Measurements from ENCODE around the gene RNF41. TPM values are rescaled to one million over a fixed set of nuclear protein-coding genes. Genes with fewer than 3 reads are reported as not detected.

Gene RNF41
- polyA plus RNA-seq, 1 of the 3 experiments (the other 2 are of a cell fraction), result 127 TPM

DNA sequence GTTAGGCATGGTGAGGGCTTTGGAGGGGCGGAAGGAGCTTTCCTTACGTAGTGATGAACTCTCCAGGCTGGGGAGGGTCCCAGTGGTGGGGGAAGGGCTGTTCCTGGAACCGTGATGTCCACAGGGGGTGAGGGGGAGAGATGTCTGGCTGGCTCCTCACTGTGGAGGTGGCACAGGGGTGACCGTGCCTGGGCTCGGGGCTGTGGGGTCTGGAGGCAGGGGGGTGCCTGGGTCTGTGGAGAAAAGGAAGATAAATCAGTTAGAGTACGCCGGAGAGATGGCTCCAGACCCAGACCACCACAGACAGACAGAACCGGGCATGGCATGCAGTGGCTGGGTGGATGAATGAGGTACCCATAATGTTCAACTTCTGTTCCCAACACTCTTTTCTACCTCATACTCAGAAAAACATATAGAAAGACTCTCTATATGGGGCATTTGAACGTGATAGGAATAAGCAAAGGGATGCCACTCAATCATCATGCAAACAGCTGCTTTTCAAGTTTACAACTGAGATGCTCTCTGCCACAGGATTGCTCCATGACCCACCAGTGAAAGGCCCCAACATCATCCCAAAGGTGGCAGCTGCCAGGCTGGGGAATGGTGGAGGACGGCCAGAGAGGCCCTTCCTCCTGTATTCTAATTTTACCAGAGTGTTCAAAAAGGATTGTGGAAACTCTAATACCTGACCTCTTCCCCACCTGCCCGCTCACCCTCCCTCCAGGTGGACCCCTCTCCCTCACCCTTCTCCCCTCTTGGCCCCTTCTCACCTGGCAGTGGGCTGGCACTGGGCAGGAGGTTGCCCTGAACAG lies 58.0 kb downstream of the RNF41 start:
- H4K20me1 ChIP-seq (ENCODE audit: insufficient read depth), result peaks cover 42% of the 10 kb centered on the region
- peaks cover 55 to 61% of the 10 kb centered on the region in 2 experiments for H3K36me3 ChIP-seq (replicated peaks in 1 of 2; ENCODE audit: control insufficient read depth in 1 of 2, insufficient read depth in 2 of 2, low read length in 1 of 2)
- H3K9me3 ChIP-seq, result no peaks in the 10 kb centered on the region
- WGBS (ENCODE audit: low lambda C conversion rate), result 90% methylated on average over 7 of the region's 11 CpGs
- H3K9ac ChIP-seq, result no peak overlapping the region
- H3K4me3 ChIP-seq (ENCODE audit: low read depth in 2 of 2, low read length in 1 of 2), result no peak overlapping the region
- TF ChIP-seq POLR2AphosphoS5 (IDR thresholded peaks at IDR 0.05; ENCODE audit: low read depth, low read length), result peak; percentile 11; the same call in 1 of the 2 replicates
- TF ChIP-seq JUND (IDR thresholded peaks at IDR 0.05), result no peak
- no peak for TF ChIP-seq EP300 (IDR thresholded peaks at IDR 0.05; ENCODE audit: borderline replicate concordance in 1 of 2, low read depth in 1 of 2, low read length in 1 of 2)
- no peak for TF ChIP-seq YY1 (IDR thresholded peaks at IDR 0.05; ENCODE audit: low read depth)
- TF ChIP-seq GABPA (IDR thresholded peaks at IDR 0.05; ENCODE audit: low read depth), result no peak
- TF ChIP-seq NFIC (IDR thresholded peaks at IDR 0.05; ENCODE audit: borderline replicate concordance), result no peak
- TF ChIP-seq SIN3A (IDR thresholded peaks at IDR 0.05; ENCODE audit: borderline replicate concordance, low read depth, low read length), result peak; percentile 15; the same call in 1 of the 2 replicates
- no peak for TF ChIP-seq TCF12 (IDR thresholded peaks at IDR 0.05)
- H3F3A ChIP-seq (replicated peaks; ENCODE audit: insufficient read depth), result peaks cover 67% of the 10 kb centered on the region
- no peak overlapping the region for H2AFZ ChIP-seq (ENCODE audit: low read depth)
- peak overlapping the region; percentile 14 to 31; a peak in 2 of 4 replicates for H3K27ac ChIP-seq (ENCODE audit: low read depth in 2 of 2, low read length in 1 of 2)
- ChIA-PET CTCF (interaction anchor here (1.2 to 7.8 kb wide), 4 partner anchors 25 to 45 kb away, joined by 3 to 60 read pairs (median 6); partner anchors contain the start of genes SMARCC2 and ZC3H10), POLR2A (interaction anchor here (1.1 to 1.4 kb wide), 3 partner anchors 25 to 46 kb away, joined by 3 to 7 read pairs (median 6); partner anchors contain the start of genes ESYT1, SMARCC2 and ZC3H10)
- H3K4me1 ChIP-seq (ENCODE audit: control insufficient read depth in 1 of 2, insufficient read depth in 2 of 2, low read depth in 1 of 2, low read length in 1 of 2), result peaks cover 18 to 22% of the 10 kb centered on the region in 2 experiments; a peak in 3 of 4 replicates
- peaks cover 34% of the 10 kb centered on the region for H3K79me2 ChIP-seq (ENCODE audit: insufficient read depth)
- no peak for DNase-seq
- no peak overlapping the region for H3K4me2 ChIP-seq
- H3K9me2 ChIP-seq, result no peaks in the 10 kb centered on the region
- H3K27me3 ChIP-seq (ENCODE audit: insufficient read depth), result no peaks in the 10 kb centered on the region

DNA sequence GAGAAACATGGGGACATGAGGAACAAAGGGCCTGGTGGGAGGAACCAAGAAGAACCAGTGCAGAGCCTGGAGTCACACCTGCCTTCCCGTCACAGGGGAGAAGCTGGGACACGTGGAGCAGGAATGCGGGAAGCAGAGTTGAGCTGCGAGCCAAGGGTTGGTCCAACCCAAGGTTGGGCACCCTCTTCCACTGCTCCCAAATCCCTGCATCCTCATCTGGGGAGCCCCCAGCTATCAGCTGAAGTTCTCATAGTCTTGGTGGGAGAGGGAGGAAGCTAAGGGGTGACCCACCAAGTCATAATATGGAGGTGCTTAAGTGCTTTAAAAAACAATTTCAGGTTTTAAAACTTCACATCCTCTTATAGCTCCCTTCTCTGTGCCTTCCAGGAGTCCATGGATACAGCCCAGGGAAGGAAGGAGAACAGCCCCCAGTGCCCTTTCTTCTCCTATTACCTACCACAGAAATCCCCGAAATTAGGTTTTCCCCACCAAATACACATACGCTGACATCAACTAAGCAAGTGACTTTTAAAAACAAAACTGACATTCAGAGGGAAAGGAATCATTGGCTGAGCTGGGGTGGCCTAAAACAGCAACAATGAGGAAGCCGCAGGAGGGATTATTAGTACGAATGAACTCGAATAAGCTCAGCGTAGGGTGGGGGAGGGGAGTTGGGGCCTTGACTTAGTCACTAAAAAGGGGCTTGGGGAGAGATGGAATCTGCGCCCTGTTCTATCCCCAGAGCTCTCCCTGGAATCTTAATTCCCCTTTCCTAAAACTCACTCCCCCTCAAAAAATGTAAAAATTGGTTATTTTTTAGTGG lies 59.0 kb downstream of the RNF41 start:
- no peaks in the 10 kb centered on the region for H3K9me3 ChIP-seq
- peak overlapping the region in 1 of 2 experiments; percentile 14; a peak in 1 of 4 replicates for H3K27ac ChIP-seq (ENCODE audit: low read depth in 2 of 2, low read length in 1 of 2)
- H3F3A ChIP-seq (replicated peaks; ENCODE audit: insufficient read depth), result peaks cover 67% of the 10 kb centered on the region
- no peak for TF ChIP-seq TCF12 (IDR thresholded peaks at IDR 0.05)
- TF ChIP-seq, protein P1, sequence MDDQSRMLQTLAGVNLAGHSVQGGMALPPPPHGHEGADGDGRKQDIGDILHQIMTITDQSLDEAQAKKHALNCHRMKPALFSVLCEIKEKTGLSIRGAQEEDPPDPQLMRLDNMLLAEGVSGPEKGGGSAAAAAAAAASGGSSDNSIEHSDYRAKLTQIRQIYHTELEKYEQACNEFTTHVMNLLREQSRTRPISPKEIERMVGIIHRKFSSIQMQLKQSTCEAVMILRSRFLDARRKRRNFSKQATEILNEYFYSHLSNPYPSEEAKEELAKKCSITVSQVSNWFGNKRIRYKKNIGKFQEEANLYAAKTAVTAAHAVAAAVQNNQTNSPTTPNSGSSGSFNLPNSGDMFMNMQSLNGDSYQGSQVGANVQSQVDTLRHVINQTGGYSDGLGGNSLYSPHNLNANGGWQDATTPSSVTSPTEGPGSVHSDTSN (IDR thresholded peaks at IDR 0.05), result 0 out of 2 replicates have a peak, but pooled peaks have one; percentile 2
- no peak for TF ChIP-seq MXI1 (IDR thresholded peaks at IDR 0.05; ENCODE audit: low read depth, low read length)
- H3K36me3 ChIP-seq (replicated peaks in 1 of 2; ENCODE audit: control insufficient read depth in 1 of 2, insufficient read depth in 2 of 2, low read length in 1 of 2), result peaks cover 54 to 55% of the 10 kb centered on the region in 2 experiments
- ChIA-PET POLR2A (interaction anchor here (1.1 to 2.1 kb wide), 4 partner anchors 13 to 45 kb away, joined by 3 to 12 read pairs (median 6); partner anchors contain the start of genes ESYT1, SMARCC2 and ZC3H10), CTCF (interaction anchor here (0.6 to 7.8 kb wide), 8 partner anchors 11 to 44 kb away, joined by 3 to 60 read pairs (median 3); partner anchors contain the start of genes ESYT1, MYL6B, SMARCC2 and ZC3H10)
- no peak overlapping the region for H2AFZ ChIP-seq (ENCODE audit: low read depth)
- H3K9ac ChIP-seq, result no peak overlapping the region
- no peak overlapping the region for H3K4me3 ChIP-seq (ENCODE audit: low read depth in 2 of 2, low read length in 1 of 2)
- H3K9me2 ChIP-seq, result no peaks in the 10 kb centered on the region
- no peak for DNase-seq
- peaks cover 40% of the 10 kb centered on the region for H3K79me2 ChIP-seq (ENCODE audit: insufficient read depth)
- H3K4me1 ChIP-seq (ENCODE audit: control insufficient read depth in 1 of 2, insufficient read depth in 2 of 2, low read depth in 1 of 2, low read length in 1 of 2), result peaks cover 18 to 22% of the 10 kb centered on the region in 2 experiments; a peak in 3 of 4 replicates
- peaks cover 42% of the 10 kb centered on the region for H4K20me1 ChIP-seq (ENCODE audit: insufficient read depth)
- no peak overlapping the region for H3K4me2 ChIP-seq
- WGBS (ENCODE audit: low lambda C conversion rate), result 91% methylated on average over 11 of the region's 11 CpGs
- H3K27me3 ChIP-seq (ENCODE audit: insufficient read depth), result no peaks in the 10 kb centered on the region
